ENCODE data around the gene SLC22A3.
"Not testable (repeated sequence)": the region's sequence is repeated elsewhere in the genome, so short reads cannot be mapped to it uniquely, and the experiment has no call there.

The SLC22A3 gene

GRCh38 chr6:160348223-160349019 is at the start of gene SLC22A3:
Gene SLC22A3, plus strand, starts transcription at chr6:160348378. Its CDS starts 42 bp downstream, at chr6:160348420.
- TF ChIP-seq CTCF (IDR thresholded peaks at IDR 0.05; ENCODE audit: control insufficient read depth, extremely low read depth, insufficient read depth) = no peak
- peak within 1 kb of the TSS; percentile 55 for H3K4me3 ChIP-seq (ENCODE audit: low read depth, low read length)
- no peak for DNase-seq (ENCODE audit: low read depth)

GRCh38 chr6:160299559-160299958 is 48.6 kb upstream of the SLC22A3 start:
- DNase-seq (ENCODE audit: low read depth) = no peak
- H3K4me3 ChIP-seq (ENCODE audit: low read depth, low read length) = no peak overlapping the region
- no peak for TF ChIP-seq CTCF (IDR thresholded peaks at IDR 0.05; ENCODE audit: control insufficient read depth, extremely low read depth, insufficient read depth)

- no peak for TF ChIP-seq CTCF (IDR thresholded peaks at IDR 0.05; ENCODE audit: control insufficient read depth, extremely low read depth, insufficient read depth)
- DNase-seq (ENCODE audit: low read depth) = no peak
- no peak overlapping the region for H3K4me3 ChIP-seq (ENCODE audit: low read depth, low read length)
Measured at GRCh38 chr6:160300076-160300695, 48.0 kb upstream of the SLC22A3 start.

- TF ChIP-seq CTCF (IDR thresholded peaks at IDR 0.05; ENCODE audit: control insufficient read depth, extremely low read depth, insufficient read depth) = no peak
- no peak for DNase-seq (ENCODE audit: low read depth)
- no peak overlapping the region for H3K4me3 ChIP-seq (ENCODE audit: low read depth, low read length)
Measured at GRCh38 chr6:160301339-160301738, 46.8 kb upstream of the SLC22A3 start.

- not testable (repeated sequence) for DNase-seq (ENCODE audit: low read depth); H3K4me3 ChIP-seq (ENCODE audit: low read depth, low read length)
Measured at GRCh38 chr6:160302431-160303082, 45.6 kb upstream of the SLC22A3 start.

GRCh38 chr6:160303806-160304205 is 44.4 kb upstream of the SLC22A3 start:
- TF ChIP-seq CTCF (IDR thresholded peaks at IDR 0.05; ENCODE audit: control insufficient read depth, extremely low read depth, insufficient read depth) = no peak
- DNase-seq (ENCODE audit: low read depth) = no peak
- H3K4me3 ChIP-seq (ENCODE audit: low read depth, low read length) = no peak overlapping the region
